Gastrocnemius medialis (tissue), 4 donors: Measurements from ENCODE around the gene THEMIS2. TPM values are rescaled to one million over a fixed set of nuclear protein-coding genes. Genes with fewer than 3 reads are reported as not detected.
A peak's percentile ranks its signal among the peaks of the same experiment; 100 is the strongest.
"Not testable (repeated sequence)": the region's sequence is repeated elsewhere in the genome, so short reads cannot be mapped to it uniquely, and the experiment has no call there.

Source experiments
- ATAC-seq, 2 donors: fragments of 150-250 bp; one replicate each; pipeline ENCODE4 v1.9.1; 2016
- DNase-seq, 2 donors: peaks; one replicate each; pipeline ENCODE4 v3.0.0-alpha.2; 2019
- H3K27ac ChIP-seq, 4 donors: fragments of 200-600 bp; sonication (generic); 1 replicate in 1 of 4; 2 replicates in 3 of 4; pipeline ENCODE4 v1.5.1; 2016 to 2018; ENCODE audit warnings: mild to moderate bottlenecking in 2 of 4, moderate library complexity in 1 of 4
- H3K27me3 ChIP-seq, 3 donors: fragments of 200-600 bp; sonication (generic) in 2 of 3; 1 replicate in 1 of 3; 2 replicates in 2 of 3; pipeline versions ENCODE4 v1.5.1 to v1.6.0; 2016 to 2019; ENCODE audit warnings: mild to moderate bottlenecking in 1 of 3, moderate library complexity in 1 of 3
- H3K36me3 ChIP-seq, 2 donors: fragments of 200-600 bp; sonication (generic) in 1 of 2; one replicate each; pipeline ENCODE4 v1.5.1; 2017 to 2018
- H3K4me1 ChIP-seq, 2 donors: fragments of 200-600 bp; sonication (generic) in 1 of 2; one replicate each; pipeline ENCODE4 v1.5.1; 2016 to 2017; ENCODE audit warnings: mild to moderate bottlenecking in 2 of 2
- H3K4me3 ChIP-seq, 4 donors: fragments of 200-600 bp; sonication (generic) in 3 of 4; 1 replicate in 1 of 4; 2 replicates in 3 of 4; pipeline ENCODE4 v1.5.1; 2016 to 2019; ENCODE audit warnings: mild to moderate bottlenecking in 2 of 4
- H3K9me3 ChIP-seq, 3 donors: fragments of 200-600 bp; sonication (generic) in 2 of 3; 1 replicate in 1 of 3; 2 replicates in 2 of 3; pipeline ENCODE4 v1.5.1; 2016 to 2019
- POLR2A ChIP-seq, 2 donors: fragments of 450-650 bp; IDR thresholded peaks; one replicate each; pipeline ENCODE4 v1.6.1; 2017; ENCODE audit warnings: antibody characterized with exemption in 2 of 2, mild to moderate bottlenecking in 2 of 2, moderate library complexity in 2 of 2
- in situ Hi-C, 4 donors: fragments of 200-750 bp; cut with MboI; loops; one replicate each; pipeline versions ENCODE4 v1.15.0 to v1.8.0; 2017; ENCODE audit warnings: low sequenced_read_pairs in 4 of 4
- intact Hi-C: fragments of 100-400 bp; cut with DNase I; formaldehyde crosslinking; loops from one replicate; pipeline ENCODE4 v1.15.1; 2023; ENCODE audit warnings: low total_unique reads
- total RNA-seq, 4 donors: library from RNA; depleted of rRNA; stranded (reverse); fragments of >200 nt; gene quantifications; one replicate each; pipeline versions ENCODE4 v1.1.0 to v1.2.3, GENCODE V29; 2016
- TF ChIP-seq, protein P1 (sequence below), 5 experiments: fragments of 450-650 bp in 3 of 5; fragments of 200-600 bp in 2 of 5; sonication (generic) in 2 of 5; IDR thresholded peaks in 4 of 5; conservative IDR thresholded peaks in 1 of 5; 1 replicate in 4 of 5; 2 replicates in 1 of 5; pipeline ENCODE4 v1.5.1; 2016 to 2019; ENCODE audit warnings: antibody characterized with exemption in 5 of 5, mild to moderate bottlenecking in 3 of 5, moderate library complexity in 3 of 5

THEMIS2 gene
- total RNA-seq, 4 donors from 2014 or later = 2.3 to 10.8 (median 7.6) TPM

DNA sequence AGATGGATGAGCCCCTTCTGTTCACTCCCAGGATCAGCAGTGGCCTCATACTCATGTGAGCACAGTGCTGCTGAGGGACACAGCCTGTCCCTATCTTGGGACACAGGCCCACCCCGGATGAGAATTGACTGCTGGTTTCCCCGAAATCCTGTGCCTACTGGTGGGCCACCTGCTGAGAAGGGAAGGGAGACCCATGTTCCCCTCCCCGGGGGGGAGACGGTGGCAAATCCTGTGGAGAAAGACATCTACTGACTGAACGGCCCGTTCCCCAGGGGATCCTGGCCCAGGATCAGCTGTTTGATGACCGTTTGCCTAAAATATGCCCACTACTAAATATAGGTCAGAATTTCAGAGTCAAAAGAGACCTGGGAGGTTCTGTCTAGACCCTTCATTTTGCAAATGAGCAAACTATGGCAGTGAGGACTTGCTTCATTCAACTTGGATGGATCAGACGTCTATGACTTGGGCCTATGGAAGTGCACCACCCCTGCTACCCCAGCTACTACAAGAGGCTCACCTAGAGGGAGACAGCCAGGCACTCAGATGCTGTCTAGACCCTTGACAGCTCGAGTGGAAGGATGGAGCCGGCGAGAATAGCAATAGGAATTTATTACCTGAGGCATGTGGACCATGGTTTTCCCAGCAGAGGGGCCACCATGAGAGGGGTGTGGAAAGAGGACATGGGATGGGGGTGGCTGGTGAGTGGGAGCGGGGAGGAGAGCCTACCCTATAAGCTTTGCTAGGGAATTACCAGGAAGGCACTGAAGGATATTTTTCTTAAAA is 15.6 kb upstream of the THEMIS2 start:
- TF ChIP-seq, protein P1, sequence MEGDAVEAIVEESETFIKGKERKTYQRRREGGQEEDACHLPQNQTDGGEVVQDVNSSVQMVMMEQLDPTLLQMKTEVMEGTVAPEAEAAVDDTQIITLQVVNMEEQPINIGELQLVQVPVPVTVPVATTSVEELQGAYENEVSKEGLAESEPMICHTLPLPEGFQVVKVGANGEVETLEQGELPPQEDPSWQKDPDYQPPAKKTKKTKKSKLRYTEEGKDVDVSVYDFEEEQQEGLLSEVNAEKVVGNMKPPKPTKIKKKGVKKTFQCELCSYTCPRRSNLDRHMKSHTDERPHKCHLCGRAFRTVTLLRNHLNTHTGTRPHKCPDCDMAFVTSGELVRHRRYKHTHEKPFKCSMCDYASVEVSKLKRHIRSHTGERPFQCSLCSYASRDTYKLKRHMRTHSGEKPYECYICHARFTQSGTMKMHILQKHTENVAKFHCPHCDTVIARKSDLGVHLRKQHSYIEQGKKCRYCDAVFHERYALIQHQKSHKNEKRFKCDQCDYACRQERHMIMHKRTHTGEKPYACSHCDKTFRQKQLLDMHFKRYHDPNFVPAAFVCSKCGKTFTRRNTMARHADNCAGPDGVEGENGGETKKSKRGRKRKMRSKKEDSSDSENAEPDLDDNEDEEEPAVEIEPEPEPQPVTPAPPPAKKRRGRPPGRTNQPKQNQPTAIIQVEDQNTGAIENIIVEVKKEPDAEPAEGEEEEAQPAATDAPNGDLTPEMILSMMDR (IDR thresholded peaks at IDR 0.05 in 4 of 5, conservative IDR thresholded peaks at IDR 0.05 in 1 of 5) = no peak
- TF ChIP-seq POLR2A (IDR thresholded peaks at IDR 0.05) = no peak
- in situ Hi-C loops (loop anchor here in 2 of 4 donors (5.0 to 25.0 kb wide), 2 partner anchors 126 to 131 kb away; no protein-coding TSS in a partner anchor), intact Hi-C loops (loop anchor here (5.0 kb wide), 2 partner anchors 51 to 106 kb away; no protein-coding TSS in a partner anchor)
- Histone ChIP-seq H3K9me3 (no peaks in the 10 kb centered on the region), H3K27me3 (no peaks in the 10 kb centered on the region), H3K4me3 (no peak overlapping the region), H3K36me3 (peaks cover 0 to under 1% of the 10 kb centered on the region in 2 donors), H3K27ac (no peak overlapping the region), H3K4me1 (peaks cover 0 to 5% of the 10 kb centered on the region in 2 donors)
- DNase-seq = no peak
- ATAC-seq = no peak

GRCh38 chr1:27857552-27857951 is 14.8 kb upstream of the THEMIS2 start:
- ATAC-seq, H3K27ac ChIP-seq, H3K27me3 ChIP-seq, H3K9me3 ChIP-seq, DNase-seq, H3K4me3 ChIP-seq, H3K36me3 ChIP-seq, H3K4me1 ChIP-seq: not testable (repeated sequence)
- in situ Hi-C loops = loop anchor here in 2 of 4 donors (5.0 to 25.0 kb wide), 2 partner anchors 125 to 130 kb away; no protein-coding TSS in a partner anchor
- intact Hi-C loops = loop anchor here (5.0 kb wide), 2 partner anchors 50 to 105 kb away; no protein-coding TSS in a partner anchor

GRCh38 chr1:27858072-27858948 is 14.0 kb upstream of the THEMIS2 start:
- ATAC-seq (peak; percentile 79 to 87), DNase-seq (peak; percentile 77 to 81)
- no peak overlapping the region for H3K4me3 ChIP-seq
- intact Hi-C loops = loop anchor here (1.0 to 5.0 kb wide), 3 partner anchors 49 to 122 kb away; no protein-coding TSS in a partner anchor
- peaks cover 5 to 11% of the 10 kb centered on the region in 2 donors for H3K4me1 ChIP-seq
- no peaks in the 10 kb centered on the region for H3K36me3 ChIP-seq
- H3K9me3 ChIP-seq = no peaks in the 10 kb centered on the region
- no peaks in the 10 kb centered on the region for H3K27me3 ChIP-seq
- TF ChIP-seq POLR2A (IDR thresholded peaks at IDR 0.05) = no peak
- TF ChIP-seq, protein P1 (IDR thresholded peaks at IDR 0.05 in 4 of 5, conservative IDR thresholded peaks at IDR 0.05 in 1 of 5) = peak; percentile 81 to 89 (median 86)
- in situ Hi-C loops = loop anchor here in 2 of 4 donors (5.0 to 25.0 kb wide), 2 partner anchors 124 to 129 kb away; no protein-coding TSS in a partner anchor
- H3K27ac ChIP-seq = peak overlapping the region in 3 of 4 donors; percentile 8 to 32 (median 31)

GRCh38 chr1:27858949-27859576 is 13.3 kb upstream of the THEMIS2 start:
- Histone ChIP-seq H3K9me3 (no peaks in the 10 kb centered on the region), H3K36me3 (no peaks in the 10 kb centered on the region), H3K27me3 (no peaks in the 10 kb centered on the region), H3K27ac (peak overlapping the region in 2 of 4 donors; percentile 22 to 32), H3K4me3 (no peak overlapping the region), H3K4me1 (peaks cover 8 to 18% of the 10 kb centered on the region in 2 donors)
- ATAC-seq (no peak), DNase-seq (no peak)
- intact Hi-C loops (loop anchor here (1.0 to 5.0 kb wide), 3 partner anchors 48 to 121 kb away; no protein-coding TSS in a partner anchor), in situ Hi-C loops (loop anchor here in 2 of 4 donors (5.0 to 25.0 kb wide), 2 partner anchors 123 to 128 kb away; no protein-coding TSS in a partner anchor)
- TF ChIP-seq POLR2A (IDR thresholded peaks at IDR 0.05) = no peak
- TF ChIP-seq, protein P1 (IDR thresholded peaks at IDR 0.05 in 4 of 5, conservative IDR thresholded peaks at IDR 0.05 in 1 of 5) = no peak
